Neural cell (in vitro differentiated cells): ENCODE results near the gene SRSF10. TPM values are rescaled to one million over a fixed set of nuclear protein-coding genes. Genes with fewer than 3 reads are reported as not detected.

Experiments used
- H2AFZ ChIP-seq: fragments of 200-600, 300-800 bp; sonication (generic), shearing (Covaris generic); 2 replicates; pipeline ENCODE4 v1.6.0; 2014; ENCODE audit warnings: low read depth, mild to moderate bottlenecking, antibody characterized with exemption, low read length, moderate library complexity
- H3F3A ChIP-seq: fragments of 200-600 bp; shearing (Covaris generic); 2 replicates; pipeline ENCODE4 v1.6.1; 2016; ENCODE audit warnings: mild to moderate bottlenecking, moderate library complexity, mixed read lengths, antibody characterized with exemption, low read length; ENCODE audit not compliant: insufficient read depth, poor library complexity, severe bottlenecking
- H3K27ac ChIP-seq: fragments of 200-600, 300-800 bp; sonication (generic), shearing (Covaris generic); 2 replicates; pipeline ENCODE4 v1.5.1; 2014; ENCODE audit warnings: mild to moderate bottlenecking, low read length, moderate library complexity
- H3K27me3 ChIP-seq: fragments of 300-800, 200-600 bp; sonication (generic), shearing (Covaris generic); 2 replicates; pipeline ENCODE4 v1.6.0; 2014; ENCODE audit warnings: mild to moderate bottlenecking, low read depth, low read length, moderate library complexity; ENCODE audit not compliant: insufficient read depth
- H3K36me3 ChIP-seq: fragments of 300-800, 200-600 bp; sonication (generic), shearing (Covaris generic); 2 replicates; pipeline ENCODE4 v1.5.1; 2014; ENCODE audit warnings: mild to moderate bottlenecking, antibody characterized with exemption, low read length, moderate library complexity; ENCODE audit not compliant: insufficient read depth
- H3K4me2 ChIP-seq: fragments of 300-800, 200-600 bp; sonication (generic), shearing (Covaris generic); 2 replicates; pipeline ENCODE4 v1.6.0; 2014; ENCODE audit warnings: mild to moderate bottlenecking, low read length
- H3K4me3 ChIP-seq: fragments of 300-800, 200-600 bp; sonication (generic), shearing (Covaris generic); 2 replicates; pipeline ENCODE4 v1.5.1; 2014; ENCODE audit warnings: mild to moderate bottlenecking, low read length, moderate library complexity
- H3K79me2 ChIP-seq: fragments of 200-600 bp; shearing (Covaris generic); replicated peaks from 2 replicates; pipeline ENCODE4 v1.6.0; 2014; ENCODE audit warnings: mild to moderate bottlenecking, low read length, moderate library complexity; ENCODE audit not compliant: insufficient read depth
- H3K9ac ChIP-seq: fragments of 300-800, 200-600 bp; sonication (generic), shearing (Covaris generic); 2 replicates; pipeline ENCODE4 v1.6.1; 2016; ENCODE audit warnings: mild to moderate bottlenecking, low read length, mixed read lengths
- H3K9me2 ChIP-seq: fragments of 200-600 bp; shearing (Covaris generic); 2 replicates; pipeline ENCODE4 v1.6.1; 2016; ENCODE audit warnings: mild to moderate bottlenecking, low read length, mixed read lengths; ENCODE audit not compliant: insufficient read depth
- H3K9me3 ChIP-seq: fragments of 200-600, 300-800 bp; sonication (generic), shearing (Covaris generic); 2 replicates; pipeline ENCODE4 v1.6.1; 2016; ENCODE audit warnings: mild to moderate bottlenecking, mixed run types, low read length, moderate library complexity, mixed read lengths
- H4K20me1 ChIP-seq: fragments of 200-600 bp; shearing (Covaris generic); 2 replicates; pipeline ENCODE4 v1.6.1; 2016; ENCODE audit warnings: mild to moderate bottlenecking, mixed run types; ENCODE audit not compliant: insufficient read depth
- EP300 ChIP-seq: fragments of 450-650 bp; conservative IDR thresholded peaks from 2 replicates; pipeline ENCODE4 v1.6.1; 2014; ENCODE audit warnings: antibody characterized with exemption, mild to moderate bottlenecking, moderate library complexity; ENCODE audit not compliant: poor library complexity, severe bottlenecking
- EZH2 ChIP-seq: fragments of 200-600, 300-800 bp; shearing (Covaris generic), sonication (generic); IDR thresholded peaks from 2 replicates; pipeline ENCODE4 v1.6.1; 2014; ENCODE audit warnings: antibody characterized with exemption, low read length, borderline replicate concordance, mild to moderate bottlenecking; ENCODE audit not compliant: insufficient read depth, poor library complexity, severe bottlenecking
- MXI1 ChIP-seq: fragments of 450-650 bp; conservative IDR thresholded peaks from 2 replicates; pipeline ENCODE4 v1.6.1; 2014; ENCODE audit warnings: antibody characterized with exemption, mild to moderate bottlenecking; ENCODE audit not compliant: poor library complexity, severe bottlenecking
- POLR2AphosphoS5 ChIP-seq: IDR thresholded peaks from 2 replicates; pipeline ENCODE4 v1.6.1; 2012
- RAD21 ChIP-seq: fragments of 450-650 bp; conservative IDR thresholded peaks from 2 replicates; pipeline ENCODE4 v1.6.1; 2014; ENCODE audit warnings: antibody characterized with exemption, mild to moderate bottlenecking, moderate library complexity
- SMC3 ChIP-seq: fragments of 450-650 bp; conservative IDR thresholded peaks from 2 replicates; pipeline ENCODE4 v1.6.1; 2014; ENCODE audit warnings: antibody characterized with exemption, mild to moderate bottlenecking, moderate library complexity; ENCODE audit not compliant: poor library complexity
- TAF1 ChIP-seq: IDR thresholded peaks from 2 replicates; pipeline ENCODE4 v1.6.1; 2012; ENCODE audit warnings: low read depth
- polyA plus RNA-seq: library from polyadenylated mRNA; depleted of rRNA; stranded (reverse); fragments of >200 nt; gene quantifications from 2 replicates; pipeline ENCODE4 v1.2.3, GENCODE V29; 2014
- small RNA-seq, 3 experiments: library from RNA; depleted of rRNA; stranded (forward); fragments of <200 nt; gene quantifications; one replicate each; pipeline ENCODE3, GENCODE V24; 2012
- TF ChIP-seq, protein P1 (sequence below): fragments of 450-650 bp; IDR thresholded peaks from 2 replicates; pipeline ENCODE4 v1.5.1; 2014; ENCODE audit warnings: antibody characterized with exemption, mild to moderate bottlenecking, moderate library complexity; ENCODE audit not compliant: poor library complexity, severe bottlenecking
- TF ChIP-seq, protein P2 (sequence below): IDR thresholded peaks from 2 replicates; pipeline ENCODE4 v1.6.1; 2012; ENCODE audit warnings: borderline replicate concordance

SRSF10 gene
- polyA plus RNA-seq, 1 donor from 2014 or later: 201 TPM

DNA sequence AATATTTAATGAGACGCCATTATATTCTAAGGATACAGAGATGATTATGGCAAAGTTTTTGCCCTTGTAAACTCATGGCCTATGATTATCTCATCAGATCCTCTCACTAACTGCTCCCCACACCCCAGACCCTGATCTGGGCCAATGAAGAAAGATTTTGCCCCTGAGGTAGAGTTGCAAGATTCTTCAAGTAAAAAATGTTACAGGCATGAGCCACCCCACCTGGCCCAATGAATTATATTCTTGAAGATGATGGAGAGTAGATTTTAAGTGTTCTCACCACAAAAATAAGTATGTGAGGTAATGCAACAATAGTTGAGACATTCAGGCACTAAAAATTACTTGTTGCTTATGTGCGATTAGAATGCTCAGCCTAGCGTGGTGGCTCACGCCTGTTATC is 65.2 kb downstream of the SRSF10 start:
- Histone ChIP-seq H3K4me2 (no peak overlapping the region), H2AFZ (no peak overlapping the region), H3K4me3 (no peak overlapping the region), H3K27ac (no peak overlapping the region), H4K20me1 (no peaks in the 10 kb centered on the region), H3K9ac (no peak overlapping the region), H3K9me2 (no peaks in the 10 kb centered on the region), H3K9me3 (no peaks in the 10 kb centered on the region), H3K36me3 (no peaks in the 10 kb centered on the region), H3K79me2 (no peaks in the 10 kb centered on the region), H3K27me3 (no peaks in the 10 kb centered on the region), H3F3A (no peaks in the 10 kb centered on the region)
- no peak for TF ChIP-seq TAF1
- TF ChIP-seq POLR2AphosphoS5: no peak
- no peak for TF ChIP-seq MXI1
- TF ChIP-seq EZH2: no peak
- no peak for TF ChIP-seq EP300
- TF ChIP-seq, protein P1, sequence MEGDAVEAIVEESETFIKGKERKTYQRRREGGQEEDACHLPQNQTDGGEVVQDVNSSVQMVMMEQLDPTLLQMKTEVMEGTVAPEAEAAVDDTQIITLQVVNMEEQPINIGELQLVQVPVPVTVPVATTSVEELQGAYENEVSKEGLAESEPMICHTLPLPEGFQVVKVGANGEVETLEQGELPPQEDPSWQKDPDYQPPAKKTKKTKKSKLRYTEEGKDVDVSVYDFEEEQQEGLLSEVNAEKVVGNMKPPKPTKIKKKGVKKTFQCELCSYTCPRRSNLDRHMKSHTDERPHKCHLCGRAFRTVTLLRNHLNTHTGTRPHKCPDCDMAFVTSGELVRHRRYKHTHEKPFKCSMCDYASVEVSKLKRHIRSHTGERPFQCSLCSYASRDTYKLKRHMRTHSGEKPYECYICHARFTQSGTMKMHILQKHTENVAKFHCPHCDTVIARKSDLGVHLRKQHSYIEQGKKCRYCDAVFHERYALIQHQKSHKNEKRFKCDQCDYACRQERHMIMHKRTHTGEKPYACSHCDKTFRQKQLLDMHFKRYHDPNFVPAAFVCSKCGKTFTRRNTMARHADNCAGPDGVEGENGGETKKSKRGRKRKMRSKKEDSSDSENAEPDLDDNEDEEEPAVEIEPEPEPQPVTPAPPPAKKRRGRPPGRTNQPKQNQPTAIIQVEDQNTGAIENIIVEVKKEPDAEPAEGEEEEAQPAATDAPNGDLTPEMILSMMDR: no peak
- TF ChIP-seq SMC3: no peak
- no peak for TF ChIP-seq RAD21
- TF ChIP-seq, protein P2, sequence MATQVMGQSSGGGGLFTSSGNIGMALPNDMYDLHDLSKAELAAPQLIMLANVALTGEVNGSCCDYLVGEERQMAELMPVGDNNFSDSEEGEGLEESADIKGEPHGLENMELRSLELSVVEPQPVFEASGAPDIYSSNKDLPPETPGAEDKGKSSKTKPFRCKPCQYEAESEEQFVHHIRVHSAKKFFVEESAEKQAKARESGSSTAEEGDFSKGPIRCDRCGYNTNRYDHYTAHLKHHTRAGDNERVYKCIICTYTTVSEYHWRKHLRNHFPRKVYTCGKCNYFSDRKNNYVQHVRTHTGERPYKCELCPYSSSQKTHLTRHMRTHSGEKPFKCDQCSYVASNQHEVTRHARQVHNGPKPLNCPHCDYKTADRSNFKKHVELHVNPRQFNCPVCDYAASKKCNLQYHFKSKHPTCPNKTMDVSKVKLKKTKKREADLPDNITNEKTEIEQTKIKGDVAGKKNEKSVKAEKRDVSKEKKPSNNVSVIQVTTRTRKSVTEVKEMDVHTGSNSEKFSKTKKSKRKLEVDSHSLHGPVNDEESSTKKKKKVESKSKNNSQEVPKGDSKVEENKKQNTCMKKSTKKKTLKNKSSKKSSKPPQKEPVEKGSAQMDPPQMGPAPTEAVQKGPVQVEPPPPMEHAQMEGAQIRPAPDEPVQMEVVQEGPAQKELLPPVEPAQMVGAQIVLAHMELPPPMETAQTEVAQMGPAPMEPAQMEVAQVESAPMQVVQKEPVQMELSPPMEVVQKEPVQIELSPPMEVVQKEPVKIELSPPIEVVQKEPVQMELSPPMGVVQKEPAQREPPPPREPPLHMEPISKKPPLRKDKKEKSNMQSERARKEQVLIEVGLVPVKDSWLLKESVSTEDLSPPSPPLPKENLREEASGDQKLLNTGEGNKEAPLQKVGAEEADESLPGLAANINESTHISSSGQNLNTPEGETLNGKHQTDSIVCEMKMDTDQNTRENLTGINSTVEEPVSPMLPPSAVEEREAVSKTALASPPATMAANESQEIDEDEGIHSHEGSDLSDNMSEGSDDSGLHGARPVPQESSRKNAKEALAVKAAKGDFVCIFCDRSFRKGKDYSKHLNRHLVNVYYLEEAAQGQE: no peak

Small RNAs within 50 kb of the gene (small RNA-seq; reads per million reads assigned to genes)
- 0 reads per million in 3 experiments for gene MIR378F

Other genes with a start within 250 kb of the SRSF10 start
- 20.0 and 25.7 TPM in 2 replicates for gene ELOA, start 236.9 kb downstream of the SRSF10 start, polyA plus RNA-seq
- gene PITHD1, start 201.9 kb downstream of the SRSF10 start, polyA plus RNA-seq: 242 and 267 TPM in 2 replicates
- 107 and 119 TPM in 2 replicates for gene LYPLA2, start 189.2 kb downstream of the SRSF10 start, polyA plus RNA-seq
- gene GALE, start 179.6 kb downstream of the SRSF10 start, polyA plus RNA-seq: 109 and 130 TPM in 2 replicates
- gene HMGCL, start 154.9 kb downstream of the SRSF10 start, polyA plus RNA-seq: 27.6 and 29.1 TPM in 2 replicates
- 38.5 and 50.6 TPM in 2 replicates for gene FUCA1, start 112.0 kb downstream of the SRSF10 start, polyA plus RNA-seq
- not detected in 2 replicates for gene CNR2, start 67.0 kb downstream of the SRSF10 start, polyA plus RNA-seq
- 97.1 and 100 TPM in 2 replicates for gene PNRC2, start 20.5 kb downstream of the SRSF10 start, polyA plus RNA-seq
- not detected in 2 replicates for gene MYOM3, start 131.8 kb upstream of the SRSF10 start, polyA plus RNA-seq
- gene IL22RA1, start 162.8 kb upstream of the SRSF10 start, polyA plus RNA-seq: not detected in 2 replicates
- gene IFNLR1, start 207.0 kb upstream of the SRSF10 start, polyA plus RNA-seq: 0.16 and 0.32 TPM in 2 replicates